ENCODE data around the gene HDDC3.

DNA sequence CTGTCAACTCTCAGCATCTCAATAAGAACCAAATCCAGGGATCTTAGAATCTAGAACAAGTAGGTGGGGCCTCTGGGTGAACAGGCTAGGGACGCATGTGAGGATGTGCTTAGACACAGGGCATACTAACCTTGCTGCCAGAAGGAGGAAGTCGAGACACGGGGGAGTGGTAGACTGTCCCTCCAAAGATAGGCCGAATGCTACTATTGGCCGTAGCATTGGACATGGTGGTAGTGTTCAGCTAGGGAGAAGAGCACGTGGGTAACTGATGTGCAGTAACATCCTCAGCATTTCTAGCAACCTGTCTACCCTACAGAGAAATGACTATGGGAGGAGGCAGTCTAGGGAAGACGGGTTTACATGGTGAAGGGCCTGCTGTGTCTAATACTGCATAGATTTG, 37.9 kb upstream of the HDDC3 start:
- TF ChIP-seq, protein P1, sequence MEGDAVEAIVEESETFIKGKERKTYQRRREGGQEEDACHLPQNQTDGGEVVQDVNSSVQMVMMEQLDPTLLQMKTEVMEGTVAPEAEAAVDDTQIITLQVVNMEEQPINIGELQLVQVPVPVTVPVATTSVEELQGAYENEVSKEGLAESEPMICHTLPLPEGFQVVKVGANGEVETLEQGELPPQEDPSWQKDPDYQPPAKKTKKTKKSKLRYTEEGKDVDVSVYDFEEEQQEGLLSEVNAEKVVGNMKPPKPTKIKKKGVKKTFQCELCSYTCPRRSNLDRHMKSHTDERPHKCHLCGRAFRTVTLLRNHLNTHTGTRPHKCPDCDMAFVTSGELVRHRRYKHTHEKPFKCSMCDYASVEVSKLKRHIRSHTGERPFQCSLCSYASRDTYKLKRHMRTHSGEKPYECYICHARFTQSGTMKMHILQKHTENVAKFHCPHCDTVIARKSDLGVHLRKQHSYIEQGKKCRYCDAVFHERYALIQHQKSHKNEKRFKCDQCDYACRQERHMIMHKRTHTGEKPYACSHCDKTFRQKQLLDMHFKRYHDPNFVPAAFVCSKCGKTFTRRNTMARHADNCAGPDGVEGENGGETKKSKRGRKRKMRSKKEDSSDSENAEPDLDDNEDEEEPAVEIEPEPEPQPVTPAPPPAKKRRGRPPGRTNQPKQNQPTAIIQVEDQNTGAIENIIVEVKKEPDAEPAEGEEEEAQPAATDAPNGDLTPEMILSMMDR (IDR thresholded peaks at IDR 0.05), result no peak
- no peak for TF ChIP-seq POLR2A (IDR thresholded peaks at IDR 0.05)

All from lower leg skin (tissue), 3 donors.